NCI-H2081 (cell line): Measurements from ENCODE around the gene KMT5C.

Source experiments
- DNase-seq, 2 experiments: peaks; one replicate each; lab custom pipeline; 2025; lab: John Stamatoyannopoulos, UW

KMT5C gene

DNA sequence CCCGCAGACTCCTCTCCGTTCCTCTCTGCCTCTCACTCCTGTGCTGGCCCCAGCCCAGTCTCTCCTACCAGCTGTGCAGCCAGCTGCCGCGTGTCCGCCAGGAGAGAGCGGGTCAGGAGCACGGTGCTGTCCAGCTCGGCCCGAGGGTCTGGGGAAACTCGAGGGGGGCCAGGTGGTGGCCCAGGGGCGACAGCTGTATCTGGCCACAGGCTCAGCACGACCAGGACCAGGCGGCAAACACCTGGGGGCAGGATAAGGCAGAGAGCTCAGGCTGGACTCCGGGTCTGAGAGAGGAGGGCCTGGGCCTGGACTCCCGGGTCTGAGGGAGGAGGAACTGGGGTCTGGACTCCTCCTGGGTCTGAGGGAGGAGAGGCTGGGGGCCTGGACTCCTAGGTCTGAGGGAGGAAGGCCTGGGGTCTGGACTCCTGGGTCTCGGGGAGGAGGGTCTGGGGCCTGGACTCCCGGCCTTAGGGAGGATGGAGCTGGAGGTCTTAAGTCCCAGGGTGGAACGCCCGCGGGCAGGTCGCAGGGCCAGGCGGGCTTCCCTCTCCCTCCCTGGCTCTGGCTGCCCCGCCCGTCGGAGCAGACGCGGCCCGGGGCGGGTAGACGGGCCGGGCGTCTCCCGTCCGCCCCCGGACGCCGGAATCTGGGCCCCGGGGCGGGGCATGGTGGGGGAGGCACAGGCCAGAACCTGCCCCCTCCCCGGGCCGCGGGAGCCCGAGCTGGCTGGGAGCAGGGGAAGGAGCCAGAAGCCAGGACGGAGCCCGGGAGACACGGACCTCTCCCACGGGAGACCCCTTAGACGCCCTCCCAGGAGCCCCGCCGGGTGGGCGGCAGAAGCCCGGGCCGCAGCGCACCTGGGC lies 29.3 kb downstream of the KMT5C start:
- no peak for DNase-seq

DNA sequence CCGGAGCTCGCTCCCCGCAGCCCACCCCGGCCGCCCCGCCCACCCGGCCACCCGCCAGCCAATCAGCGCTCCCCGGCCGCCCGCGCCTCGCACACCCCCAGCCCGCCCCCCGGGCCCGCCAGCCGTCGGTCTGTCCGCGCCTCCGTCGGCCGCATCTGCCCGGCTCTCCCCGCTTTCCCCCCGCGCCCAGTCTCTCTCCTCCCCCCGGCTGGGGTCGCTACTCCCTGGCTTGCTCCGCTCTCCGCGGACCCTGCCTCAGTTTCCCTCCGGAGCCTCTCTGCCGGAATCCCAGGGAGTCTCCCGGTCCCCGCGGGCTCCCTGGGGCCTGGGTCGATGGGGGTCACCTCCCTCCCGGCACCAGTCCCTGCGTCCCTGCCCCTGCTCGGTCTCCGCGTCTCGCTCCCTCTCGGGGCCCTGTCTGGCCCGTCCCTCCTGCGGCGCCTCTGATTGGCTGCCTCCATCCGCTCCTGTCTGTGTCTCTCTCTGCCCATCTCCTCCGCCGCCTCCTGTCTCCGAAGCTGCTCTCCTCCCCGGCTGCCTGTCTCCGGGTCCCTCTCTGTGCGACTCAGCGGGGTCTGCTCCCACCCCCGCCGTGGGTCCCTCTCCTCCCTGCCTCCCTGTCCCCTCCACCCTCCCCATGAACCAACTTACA lies 30.1 kb downstream of the KMT5C start:
- no peak for DNase-seq

DNA sequence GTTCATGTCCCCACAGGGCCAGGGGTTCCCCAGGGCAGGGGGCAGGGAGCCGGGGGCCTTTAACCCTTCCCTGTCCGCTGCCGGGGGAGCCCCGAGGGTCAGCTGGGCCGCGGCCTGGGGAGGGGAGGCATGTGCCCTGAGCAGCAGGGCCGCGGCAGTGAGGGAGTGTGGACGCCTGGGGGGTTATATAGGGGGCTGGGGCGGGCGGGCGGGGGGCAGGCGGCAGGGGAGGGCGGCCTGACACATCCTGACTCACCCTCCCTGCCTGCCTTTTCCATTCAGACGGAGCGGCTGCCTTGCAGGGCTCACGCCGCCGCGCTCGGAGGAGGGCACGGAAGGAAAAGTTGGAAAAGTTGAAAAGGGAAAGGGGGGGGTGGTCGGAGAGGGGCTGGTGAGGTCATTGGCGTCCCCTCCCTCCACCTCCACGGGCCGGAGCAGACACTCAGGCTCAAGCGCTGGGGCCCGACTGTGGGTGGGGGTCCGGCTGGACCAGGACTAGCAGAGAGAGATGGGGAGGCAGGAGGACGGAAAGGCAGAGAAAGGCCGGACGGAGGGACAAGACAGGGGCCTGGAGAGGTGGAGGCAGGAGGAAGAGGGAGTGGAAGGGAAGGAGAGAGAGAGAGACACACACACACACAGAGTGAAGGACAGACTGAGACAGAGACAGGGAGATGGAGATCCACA lies 30.8 kb downstream of the KMT5C start, which contains the start of gene IL11:
Gene IL11 (minus strand): TSS at position 159 of the 684 bp plus-strand sequence. CDS start 153 bp downstream, at position 6.
- DNase-seq = no peak

DNA sequence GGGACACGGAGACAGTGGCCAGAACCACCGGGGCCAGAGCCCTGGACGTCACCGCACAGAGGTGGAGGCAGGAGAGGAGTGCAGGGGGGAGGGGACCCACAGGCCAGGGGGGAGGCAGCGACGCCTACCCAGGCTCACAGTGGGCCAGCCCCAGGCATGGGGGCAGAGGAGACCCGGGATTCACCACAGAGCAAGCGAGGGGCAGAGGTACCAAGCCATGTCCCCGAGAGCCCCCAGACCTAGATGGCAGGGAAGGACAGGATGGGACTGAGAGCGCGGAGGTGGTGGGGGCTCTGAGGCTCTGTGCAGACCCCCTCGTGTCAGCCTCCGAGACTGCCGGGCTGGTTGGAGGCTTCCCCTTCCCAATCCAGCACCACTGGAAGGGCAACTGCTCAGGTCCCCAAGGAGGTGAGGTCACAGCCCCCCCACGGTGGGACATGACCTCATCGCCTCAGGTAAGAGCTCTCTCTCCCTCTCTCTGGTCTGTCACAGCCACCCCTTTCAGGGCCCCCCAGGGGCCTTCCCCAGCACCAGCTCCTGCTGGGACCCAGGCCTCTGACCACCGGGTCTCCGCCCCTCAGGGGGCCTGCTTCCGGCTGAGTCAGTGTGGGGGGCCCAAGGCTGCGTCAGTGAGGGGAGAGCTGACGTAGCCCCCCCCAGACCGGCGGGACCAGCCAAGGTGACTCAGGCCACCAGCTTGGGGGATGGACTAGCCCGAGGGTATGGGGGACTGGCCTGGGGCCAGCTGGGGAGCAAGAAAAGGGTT lies 32.8 kb downstream of the KMT5C start:
- no peak for DNase-seq

- no peak for DNase-seq
These were observed 33.8 kb downstream of the KMT5C start for GRCh38 chr19:55373306-55373992.

DNA sequence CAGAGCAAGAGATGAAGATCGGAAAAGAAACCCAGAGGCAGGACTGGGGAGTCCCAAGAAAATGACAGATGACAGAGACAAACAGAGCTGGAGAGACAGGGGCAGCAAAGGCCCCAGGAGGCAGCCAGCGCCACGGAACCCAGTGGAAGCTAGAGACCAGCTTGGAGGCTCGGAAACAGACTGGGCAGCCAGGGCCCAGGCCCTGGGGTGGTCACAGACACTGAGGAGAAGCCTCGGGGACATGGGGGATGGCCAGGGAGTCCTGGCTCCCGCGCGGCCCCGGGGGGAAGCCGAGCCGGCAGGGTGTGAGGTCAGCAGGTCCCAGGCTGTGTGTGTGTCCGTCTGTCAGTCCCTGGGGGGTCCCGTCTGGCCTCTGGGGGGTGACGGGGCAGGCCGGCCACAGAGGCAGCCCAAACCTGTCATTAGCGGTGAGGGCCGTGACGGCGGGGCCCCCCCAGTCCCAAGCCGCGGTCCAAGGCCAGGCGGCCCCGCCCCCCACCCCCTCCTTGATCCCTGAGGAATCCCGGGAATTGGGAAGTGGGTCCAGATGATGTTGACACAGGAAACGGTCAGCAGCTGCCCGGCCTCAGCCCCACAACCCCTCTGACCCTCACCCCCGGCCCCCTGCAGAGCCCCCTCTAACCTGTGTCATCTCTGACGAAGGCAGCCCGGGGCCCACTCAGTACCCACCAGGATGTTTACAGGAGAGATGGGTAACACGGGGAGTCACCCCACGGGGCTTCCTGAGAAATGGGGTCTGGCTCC lies 34.5 kb downstream of the KMT5C start:
- no peak for DNase-seq

DNA sequence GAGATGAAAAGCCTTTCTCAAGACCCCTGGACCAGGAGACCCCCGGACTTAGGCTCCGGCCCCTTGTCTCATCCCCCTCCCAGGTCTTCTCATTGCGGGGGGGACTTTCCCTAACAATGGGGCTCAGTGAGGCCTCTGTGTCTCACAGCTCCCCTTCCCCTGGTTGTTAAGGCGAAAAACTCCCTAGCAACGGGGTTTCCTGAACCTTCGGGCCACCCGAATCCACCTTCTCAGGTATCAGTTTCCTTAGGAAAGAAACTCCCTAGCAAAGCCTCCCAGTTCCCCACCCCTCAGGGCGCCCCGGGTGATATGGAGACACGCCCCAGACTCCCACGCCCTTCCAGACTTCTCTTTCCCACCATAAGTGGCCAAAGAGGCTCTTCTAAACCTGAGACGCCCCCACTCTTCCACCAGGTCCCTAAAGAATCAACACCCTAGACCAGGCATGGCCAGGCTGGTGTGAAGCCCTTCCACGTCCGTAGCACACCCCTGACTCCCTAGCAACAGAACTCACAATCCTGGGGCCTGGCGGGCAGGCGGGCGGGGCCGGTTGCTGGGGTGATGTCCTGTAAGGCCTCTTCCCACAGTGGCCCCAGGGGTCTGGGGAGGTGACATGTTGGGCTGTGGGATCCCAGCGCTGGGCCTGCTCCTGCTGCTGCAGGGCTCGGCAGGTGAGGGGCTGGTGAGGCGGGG lies 36.7 kb downstream of the KMT5C start, which contains the start of gene TMEM190:
Gene TMEM190 (plus strand): TSS at position 586 of the 693 bp plus-strand sequence. CDS start 28 bp downstream, at position 614.
- DNase-seq = no peak

GRCh38 chr19:55377356-55378131 lies 37.9 kb downstream of the KMT5C start:
- DNase-seq = no peak

- no peak for DNase-seq
These were observed 39.5 kb downstream of the KMT5C start for GRCh38 chr19:55379174-55379573.

GRCh38 chr19:55382013-55382412 lies 42.3 kb downstream of the KMT5C start:
- no peak for DNase-seq

DNA sequence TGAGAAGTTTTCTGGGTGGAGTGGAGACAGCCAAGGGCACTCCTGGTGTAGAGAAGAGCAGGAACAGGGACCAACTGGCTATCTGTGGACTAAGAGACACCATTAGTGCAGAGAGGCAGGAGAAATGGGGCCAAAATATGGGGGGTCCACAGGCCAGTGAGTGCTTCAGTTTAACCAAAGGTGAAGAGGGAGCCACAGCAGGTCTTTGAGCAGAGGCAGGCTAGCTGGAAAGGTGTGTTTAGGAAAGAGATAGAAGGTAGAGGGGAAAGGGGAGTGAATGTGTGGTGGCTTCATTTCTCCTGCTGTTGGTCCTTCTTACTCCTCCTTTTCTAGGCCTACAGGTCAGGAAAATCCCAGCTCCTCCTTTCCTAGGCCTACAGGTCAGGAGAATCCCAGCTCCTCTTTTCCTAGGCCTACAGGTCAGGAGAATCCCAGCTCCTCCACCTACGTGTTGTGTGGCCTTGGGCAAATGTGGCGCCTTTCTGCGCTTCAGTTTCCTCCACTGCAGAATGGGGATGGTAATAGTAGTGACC lies 42.9 kb downstream of the KMT5C start:
- DNase-seq = no peak

DNA sequence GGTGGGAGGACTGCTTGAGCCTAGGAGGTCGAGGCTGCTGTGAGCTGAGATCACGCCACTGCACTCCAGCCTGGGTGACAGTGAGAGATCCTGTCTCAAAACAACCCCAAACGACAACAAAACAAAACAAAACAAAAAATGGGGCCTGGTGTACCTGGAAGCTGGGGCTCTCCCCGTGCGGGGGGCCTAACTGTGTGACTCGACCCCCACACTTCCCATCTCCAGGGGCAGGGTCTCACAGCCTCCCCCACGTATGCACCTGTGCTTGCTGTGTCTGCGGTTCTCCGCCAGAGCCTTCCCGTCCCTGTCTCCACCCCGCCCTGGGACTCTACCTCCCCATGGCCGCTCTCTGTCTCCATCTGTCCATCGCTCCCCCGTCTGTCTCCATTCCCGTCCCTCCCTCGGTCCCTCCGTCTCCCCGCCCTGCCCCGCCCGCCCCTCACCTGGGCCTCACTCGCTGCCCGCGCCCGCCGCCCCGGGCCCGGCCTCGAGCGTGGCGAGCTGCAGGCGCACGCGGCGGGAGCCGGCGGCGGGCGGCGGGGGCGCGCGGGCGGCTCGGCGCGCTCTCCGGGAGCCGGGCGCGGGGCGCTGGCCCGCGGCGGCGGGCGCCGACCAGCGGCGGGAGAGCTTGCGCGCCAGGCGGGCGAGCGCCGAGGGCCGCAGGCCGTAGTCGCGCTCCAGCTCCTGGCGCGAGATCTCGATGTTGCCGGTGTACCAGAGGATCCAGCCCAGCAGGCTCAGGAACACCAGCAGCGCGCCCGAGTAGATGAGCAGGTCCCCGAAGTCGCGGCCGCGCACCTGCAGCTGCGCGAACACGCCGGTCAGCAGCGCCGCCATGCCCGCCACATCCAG lies 43.8 kb downstream of the KMT5C start:
- DNase-seq = peak; percentile 51 to 71

- peak in 1 of 2 experiments; percentile 64 for DNase-seq
These were observed 44.6 kb downstream of the KMT5C start, which contains the start of gene TMEM238 for GRCh38 chr19:55384131-55384919. Gene TMEM238, minus strand, starts transcription at chr19:55384292. Its CDS starts 33 bp downstream, at chr19:55384259.

DNA sequence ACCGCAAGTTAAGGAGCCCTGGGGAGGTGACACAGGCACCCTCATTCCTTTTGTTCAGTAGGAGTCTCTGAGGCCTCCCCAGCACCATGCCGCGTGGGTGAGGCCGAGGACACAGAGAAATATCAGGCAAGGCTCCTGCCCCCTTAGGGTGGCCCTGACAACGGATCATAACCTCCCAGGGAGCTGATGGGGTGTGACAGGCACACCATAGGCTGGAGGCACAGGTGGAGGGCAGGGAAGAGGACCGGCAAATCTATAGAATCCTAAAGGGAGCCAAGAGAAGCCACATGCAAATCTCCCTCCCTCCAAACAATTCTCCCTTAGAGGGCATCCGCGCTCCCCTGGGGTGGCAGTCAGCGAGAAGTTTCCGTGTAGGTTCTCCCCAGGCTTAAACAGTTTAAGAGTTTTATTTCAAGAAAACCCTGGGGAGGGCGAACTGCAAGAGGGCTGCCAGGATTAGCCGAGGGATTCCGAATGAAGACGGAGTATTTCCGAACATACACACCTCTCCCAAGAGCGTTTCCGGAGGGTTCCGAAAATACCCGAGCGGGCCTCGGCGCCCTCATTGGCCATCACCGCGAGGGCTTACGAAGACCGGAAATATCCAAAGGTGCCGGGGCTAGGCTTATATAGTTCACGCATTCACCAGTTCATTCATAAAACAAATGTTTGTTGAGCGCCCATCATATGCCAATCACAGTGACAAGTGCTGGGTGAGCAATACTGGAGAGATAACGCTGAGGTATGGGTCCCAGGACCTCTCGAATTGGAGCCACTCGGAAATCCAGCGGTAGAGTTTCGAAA lies 45.4 kb downstream of the KMT5C start:
- peak; percentile 94 to 97 for DNase-seq

- DNase-seq = peak; percentile 97
These were observed 46.2 kb downstream of the KMT5C start, which contains the start of gene RPL28 for GRCh38 chr19:55385724-55386492. Gene RPL28, plus strand, starts transcription at chr19:55385932. Its CDS starts 426 bp downstream, at chr19:55386358.
